ENCODE measurements around the gene PTPRN.
"Not testable (repeated sequence)": the region's sequence is repeated elsewhere in the genome, so short reads cannot be mapped to it uniquely, and the experiment has no call there.

PTPRN gene

DNA sequence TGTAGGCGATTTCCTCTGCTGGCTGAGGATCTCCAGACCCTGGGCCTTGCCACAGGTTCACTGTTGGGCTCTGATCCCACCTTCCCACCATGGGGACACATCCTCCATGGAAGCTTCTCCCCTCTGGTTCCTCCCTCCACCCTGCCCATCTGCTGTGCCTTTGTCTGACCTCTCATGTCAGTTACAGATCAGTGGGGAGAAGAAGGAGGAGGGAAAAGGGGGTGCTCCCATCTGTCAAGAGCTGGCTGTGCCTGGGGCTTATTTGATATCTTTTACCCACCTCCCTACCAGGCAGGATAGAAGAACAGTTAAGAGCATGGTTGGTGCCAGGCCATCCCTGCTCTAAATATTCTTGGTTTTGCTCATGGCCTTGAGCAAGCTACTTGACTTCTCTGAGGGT, 42.3 kb downstream of the PTPRN start:
- no peak for DNase-seq

DNA sequence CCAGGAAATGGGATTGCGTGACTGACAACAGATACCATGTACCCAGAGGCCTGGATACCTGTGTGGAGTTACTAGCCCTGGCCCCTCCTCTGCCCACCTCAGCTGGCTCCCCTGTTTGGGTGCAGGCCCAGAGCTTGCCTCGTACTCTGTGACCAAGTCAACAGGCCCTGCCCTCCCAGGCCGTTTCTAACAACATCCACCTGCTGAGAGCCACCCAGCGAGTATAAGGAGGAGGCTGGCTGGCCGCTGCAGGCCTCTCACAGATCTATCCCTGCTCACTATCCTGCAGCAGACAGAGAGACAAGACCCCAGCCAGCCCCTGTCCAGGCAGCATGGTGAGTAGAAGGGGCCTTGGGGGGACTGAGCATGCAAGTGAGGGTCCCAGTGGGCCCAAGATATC, 43.0 kb downstream of the PTPRN start:
- no peak for DNase-seq

DNA sequence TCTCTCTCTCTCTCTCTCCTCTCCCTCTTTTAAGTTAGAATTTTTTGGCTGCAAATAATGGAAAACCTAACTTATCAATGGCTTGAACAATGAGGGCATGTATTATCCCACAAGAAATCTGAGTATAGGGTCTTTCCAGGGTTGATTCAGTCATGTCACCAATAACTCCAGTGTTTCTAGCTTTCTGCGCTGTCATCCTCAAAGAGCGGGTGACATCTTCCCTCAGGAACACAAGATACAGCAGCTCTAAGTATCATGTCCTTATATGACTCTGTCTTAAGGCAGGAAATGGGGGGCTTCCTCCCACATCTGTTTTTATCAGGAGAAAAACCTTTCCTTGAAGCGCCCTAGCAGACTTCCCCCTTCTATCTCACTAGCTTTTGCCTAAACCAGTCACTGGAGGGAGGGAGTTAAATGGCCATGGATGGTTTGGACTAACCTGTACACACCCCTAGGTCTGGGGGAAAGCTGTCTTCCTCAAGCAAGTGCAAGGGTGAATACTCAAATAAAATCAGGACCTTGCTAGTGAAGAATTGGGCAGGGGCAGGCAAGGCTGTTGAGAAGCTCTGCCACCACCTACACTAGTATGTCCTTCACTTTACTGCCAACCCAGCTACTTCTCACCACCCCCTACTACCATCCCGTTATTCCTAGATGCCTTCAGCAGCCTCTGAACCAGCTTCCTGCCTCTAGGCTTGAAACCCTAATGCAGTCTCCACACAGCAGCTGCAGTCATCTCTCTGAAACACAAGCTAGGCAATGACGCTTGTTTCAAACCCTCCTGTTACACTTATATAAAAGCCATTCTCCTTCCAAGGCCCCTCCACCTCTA, 48.0 kb downstream of the PTPRN start:
- no peak for DNase-seq

DNA sequence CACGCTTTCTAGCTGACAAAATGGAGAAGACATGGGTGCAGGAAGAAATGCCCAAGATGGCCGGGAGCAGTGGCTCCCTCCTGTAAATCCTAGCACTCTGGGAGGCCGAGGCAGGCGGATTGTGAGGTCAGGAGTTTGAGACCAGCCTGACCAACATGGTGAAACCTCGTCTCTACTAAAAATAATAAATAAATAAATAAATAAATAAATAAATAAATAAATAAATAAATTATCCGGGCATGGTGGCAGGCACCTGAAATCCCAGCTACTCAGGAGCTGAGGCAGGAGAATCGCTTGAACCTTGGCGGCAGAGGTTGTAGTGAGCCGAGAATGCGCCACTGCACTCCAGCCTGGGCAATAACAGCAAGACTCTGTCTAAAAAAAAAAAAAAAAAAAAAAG, 50.3 kb downstream of the PTPRN start:
- not testable (repeated sequence) for DNase-seq

DNA sequence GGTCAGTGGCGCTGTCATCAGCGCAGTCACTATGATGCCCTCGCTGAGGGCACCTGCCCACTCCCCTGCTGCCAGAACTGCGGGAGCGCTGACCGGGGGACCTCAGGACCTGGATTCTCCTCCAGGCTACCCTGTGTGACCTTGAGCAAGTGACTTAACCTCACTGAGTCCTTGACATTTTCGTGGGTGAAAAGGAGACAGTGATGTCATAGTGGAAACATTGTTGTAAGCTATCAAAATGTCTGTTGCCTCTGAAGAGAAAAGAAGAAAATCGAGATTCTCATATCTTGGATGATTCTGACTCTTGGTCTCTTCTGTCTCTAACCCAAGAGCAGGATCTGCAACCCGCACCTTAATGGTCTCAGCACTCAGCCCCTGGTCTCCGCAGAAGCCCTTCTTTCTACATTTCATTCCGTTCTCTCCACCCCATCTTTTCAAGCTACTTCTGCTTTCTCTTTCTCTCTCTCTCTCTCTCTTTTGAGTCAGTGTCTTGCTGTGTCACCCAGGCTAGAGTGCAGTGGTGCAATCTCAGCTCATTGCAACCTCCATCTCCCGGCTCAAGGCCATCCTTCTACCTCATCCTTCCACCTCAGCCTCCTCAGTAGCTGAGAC, 54.5 kb downstream of the PTPRN start:
- DNase-seq, result peak; percentile 44 to 50

DNA sequence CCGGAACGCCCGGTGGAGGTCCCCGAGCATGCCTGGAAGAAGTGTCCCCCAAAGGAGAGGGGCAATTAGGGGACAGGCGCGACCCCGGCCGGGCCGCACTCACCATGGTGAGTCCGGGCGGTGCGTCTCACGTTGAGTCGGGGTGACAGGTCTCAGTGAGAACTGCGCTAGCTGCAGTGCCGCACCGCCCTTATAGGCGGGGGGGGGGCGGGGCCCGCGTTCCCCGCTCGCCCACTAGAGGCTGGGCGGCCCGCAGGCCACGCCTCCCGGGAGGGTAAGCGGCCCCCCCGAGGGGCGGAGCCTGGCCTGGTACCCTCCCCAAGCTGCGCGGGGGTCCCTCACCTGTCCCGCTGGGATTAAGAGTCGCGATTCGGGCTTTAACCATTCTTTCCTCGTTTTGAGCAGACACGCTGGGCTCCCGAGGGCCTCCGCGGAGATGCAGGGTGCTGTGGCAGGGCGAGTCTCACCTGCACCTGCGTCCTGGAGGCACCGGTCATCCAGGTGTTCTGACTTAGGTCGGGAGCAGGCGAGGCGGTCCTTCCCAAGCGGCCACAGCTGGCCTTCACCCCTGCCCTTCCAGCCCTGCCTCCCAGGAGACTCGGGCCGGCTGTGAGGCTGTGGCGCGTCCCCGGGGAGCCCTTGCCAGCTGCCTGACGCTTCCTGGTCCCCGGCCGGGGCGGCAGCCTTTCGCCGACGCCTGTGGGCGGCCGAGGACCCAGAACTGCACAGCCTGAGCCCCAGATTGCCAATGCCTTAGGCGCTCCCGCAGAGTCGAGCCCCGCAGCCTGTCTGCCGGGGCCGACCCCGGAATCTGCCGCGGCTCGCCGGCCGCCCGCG, 55.2 kb downstream of the PTPRN start, which contains the start of gene TUBA4A:
TSS of gene TUBA4A (minus strand) at position 166 of the 837 bp plus-strand sequence. CDS start at position 106, 60 bp downstream.
- DNase-seq, result peak; percentile 89 to 92

DNA sequence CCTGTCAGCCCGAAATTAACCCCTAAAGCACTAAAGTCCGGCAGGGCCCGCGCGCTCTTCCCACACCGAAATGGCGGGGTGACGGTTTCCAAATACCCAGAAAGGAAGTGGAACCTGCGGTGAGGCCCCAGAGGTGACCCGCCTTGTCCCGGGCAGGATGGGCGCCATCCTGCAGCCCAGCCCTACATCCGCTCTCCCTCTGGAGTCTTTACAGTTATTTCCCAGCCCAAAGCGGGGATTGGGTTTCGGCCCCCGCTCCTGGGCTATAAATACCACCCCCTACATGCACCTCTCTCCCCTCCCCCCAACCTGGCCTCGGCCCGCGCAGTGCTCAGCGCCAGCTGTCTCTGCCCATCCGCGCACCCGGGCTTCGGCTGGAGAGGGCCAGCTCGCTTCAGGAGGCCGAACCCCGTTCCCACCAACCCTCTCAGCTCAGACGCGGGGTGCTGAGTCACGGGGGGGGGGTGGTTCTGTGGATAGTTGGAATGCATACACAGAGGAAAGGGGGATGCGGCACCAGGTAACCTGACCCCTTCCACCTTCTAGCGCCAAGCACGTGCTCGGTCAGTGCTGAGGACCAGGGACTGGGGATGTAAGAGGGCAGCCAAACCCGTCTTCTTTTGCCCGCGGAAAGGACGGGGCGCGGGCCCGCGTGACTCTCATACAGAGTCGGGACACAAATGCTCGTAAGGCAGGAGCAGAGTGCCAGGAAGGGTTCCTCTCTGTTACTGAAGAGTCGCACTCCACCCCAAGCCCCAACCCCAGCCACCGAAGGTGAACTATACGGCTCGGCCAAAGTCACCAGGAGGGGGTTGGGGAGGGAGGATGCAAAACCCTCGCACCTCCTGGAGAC, 56.1 kb downstream of the PTPRN start, which contains the start of gene TUBA4B:
TSS of gene TUBA4B (plus strand) at position 344 of the 853 bp plus-strand sequence. CDS start at position 509, 165 bp downstream.
- peak; percentile 46 to 47 for DNase-seq

DNA sequence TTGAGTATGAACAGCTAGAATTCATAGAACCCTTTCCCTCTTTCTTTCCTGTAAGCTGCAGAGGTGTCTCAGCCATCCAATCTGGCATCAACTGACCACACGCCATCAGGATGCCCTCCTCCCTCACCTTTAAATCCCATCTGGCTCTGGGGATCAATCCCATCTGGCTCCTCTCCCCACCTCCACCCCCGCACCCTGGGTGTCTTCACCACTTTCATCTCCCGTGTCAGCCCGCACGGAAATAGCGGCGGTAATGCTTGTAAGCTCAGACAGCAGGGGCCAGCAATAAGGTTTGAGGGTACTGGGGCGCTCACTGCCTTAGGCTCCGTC, 56.7 kb downstream of the PTPRN start:
- DNase-seq, result peak; percentile 41 to 49

DNA sequence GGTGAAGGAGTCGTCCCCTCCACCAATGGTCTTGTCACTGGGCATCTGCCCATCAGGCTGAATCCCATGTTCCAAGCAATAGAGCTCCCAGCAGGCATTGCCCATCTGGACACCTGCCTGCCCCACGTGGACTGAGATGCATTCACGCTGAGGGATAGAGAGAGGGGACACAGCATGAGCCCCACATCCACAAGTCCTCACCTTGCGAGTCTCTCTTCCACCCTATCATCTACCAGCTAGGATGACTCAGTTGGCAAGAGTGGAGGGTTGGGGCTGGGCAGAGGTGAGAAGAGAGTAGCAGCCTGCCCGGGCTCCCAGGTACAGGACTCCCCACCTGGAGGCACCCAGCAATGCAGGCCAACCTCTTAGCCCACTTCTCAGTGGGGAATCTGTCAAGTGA, 57.1 kb downstream of the PTPRN start:
- DNase-seq, result peak; percentile 41 to 46

DNA sequence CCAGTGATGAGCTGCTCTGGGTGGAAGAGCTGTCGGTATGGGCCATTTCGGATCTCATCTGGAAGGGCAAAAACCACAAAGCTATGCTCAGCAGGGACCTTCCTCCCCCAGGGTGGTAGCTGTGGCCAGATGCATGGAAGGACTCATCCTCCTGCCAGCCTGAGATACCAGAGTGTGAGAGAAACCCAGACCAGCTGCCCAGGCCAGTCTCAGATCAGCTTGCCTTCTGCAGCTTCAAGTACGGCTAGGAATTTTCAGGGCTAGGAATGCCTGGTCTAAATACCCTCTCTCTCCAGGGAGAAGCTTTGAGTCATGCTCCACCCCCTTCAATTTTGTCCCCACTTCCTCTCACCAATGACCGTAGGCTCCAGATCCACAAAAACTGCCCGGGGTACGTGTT, 57.5 kb downstream of the PTPRN start:
- DNase-seq, result no peak

DNA sequence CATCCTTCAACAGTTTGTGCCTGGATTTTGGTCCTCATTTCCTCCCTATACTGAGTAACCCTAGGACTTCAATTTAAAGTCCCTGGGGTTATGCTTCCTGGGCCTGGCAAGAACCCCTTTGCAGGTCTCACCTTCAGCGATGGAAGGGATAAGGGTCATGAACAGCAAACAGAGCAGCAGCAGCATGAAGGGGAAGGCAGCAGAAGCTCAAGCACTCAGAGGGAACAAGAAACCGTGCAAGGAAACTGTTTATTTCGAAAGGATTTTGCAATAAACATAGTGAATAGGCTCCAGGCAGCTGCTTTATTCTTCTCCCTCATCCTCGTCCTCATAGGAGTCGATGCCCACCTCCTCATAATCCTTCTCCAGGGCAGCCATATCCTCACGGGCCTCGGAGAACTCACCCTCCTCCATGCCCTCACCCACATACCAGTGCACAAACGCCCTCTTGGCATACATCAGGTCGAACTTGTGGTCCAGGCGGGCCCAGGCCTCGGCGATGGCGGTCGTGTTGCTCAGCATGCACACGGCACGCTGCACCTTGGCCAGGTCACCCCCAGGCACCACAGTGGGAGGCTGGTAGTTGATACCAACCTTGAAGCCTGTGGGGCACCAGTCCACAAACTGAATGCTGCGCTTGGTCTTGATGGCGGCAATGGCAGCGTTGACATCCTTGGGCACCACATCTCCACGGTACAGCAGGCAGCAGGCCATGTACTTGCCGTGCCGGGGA, 59.0 kb downstream of the PTPRN start:
- no peak for DNase-seq

DNA sequence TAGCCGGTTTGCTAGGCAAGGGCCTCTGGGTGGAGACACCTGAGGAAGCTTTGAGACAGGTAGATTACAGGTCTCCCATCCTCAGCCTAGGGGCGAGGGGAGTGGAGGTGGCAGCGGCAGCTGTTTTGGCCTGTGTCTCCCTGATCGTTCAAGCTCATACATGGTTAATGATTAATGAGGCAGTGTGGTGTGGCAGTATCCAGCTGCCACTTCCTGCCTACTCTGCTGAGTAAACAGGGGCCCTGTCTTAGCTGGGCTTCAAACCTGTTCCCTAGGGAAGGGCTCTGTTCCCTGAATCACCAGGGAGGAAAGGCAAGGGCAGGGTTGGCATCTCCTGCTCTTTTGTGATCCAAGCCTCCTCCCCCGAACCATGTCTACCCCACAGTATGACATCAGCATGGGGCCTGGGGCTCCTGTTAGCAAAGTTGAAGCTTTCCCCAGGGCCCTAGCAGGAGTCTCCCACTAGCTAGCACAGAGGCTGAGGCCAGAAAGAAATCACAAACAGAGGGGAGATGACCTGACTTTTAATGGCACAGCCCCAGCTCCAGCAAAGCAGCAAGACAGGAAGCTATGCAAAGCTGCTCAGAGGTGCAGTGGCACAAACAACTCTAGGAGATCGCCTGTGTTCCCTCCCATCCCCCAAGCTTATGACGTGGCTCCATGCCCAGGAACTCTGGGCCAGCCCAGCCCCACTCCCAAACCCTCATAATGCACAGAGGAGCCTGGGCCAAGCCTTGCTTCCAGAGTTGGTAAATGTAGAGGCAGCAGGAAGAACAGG, 59.8 kb downstream of the PTPRN start:
- DNase-seq, result peak; percentile 40 to 44

DNA sequence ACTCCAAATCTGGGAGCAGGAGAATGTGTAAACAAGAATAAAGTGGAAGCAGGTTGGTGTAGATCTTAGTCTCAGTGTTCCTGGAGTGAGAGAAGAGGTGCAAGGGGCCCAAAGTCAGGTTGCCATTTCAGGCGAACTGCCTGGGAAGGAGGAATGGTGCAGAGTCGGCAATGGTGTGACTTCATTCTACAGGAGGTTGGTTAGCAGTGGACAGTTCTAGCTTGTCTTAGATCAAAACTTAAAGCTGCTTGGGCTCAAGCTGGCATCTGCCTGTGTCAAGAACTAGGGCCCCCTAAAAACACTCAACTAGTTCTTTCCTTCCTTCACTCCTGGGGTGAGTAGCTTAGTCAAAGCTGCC, 60.4 kb downstream of the PTPRN start:
- no peak for DNase-seq

DNA sequence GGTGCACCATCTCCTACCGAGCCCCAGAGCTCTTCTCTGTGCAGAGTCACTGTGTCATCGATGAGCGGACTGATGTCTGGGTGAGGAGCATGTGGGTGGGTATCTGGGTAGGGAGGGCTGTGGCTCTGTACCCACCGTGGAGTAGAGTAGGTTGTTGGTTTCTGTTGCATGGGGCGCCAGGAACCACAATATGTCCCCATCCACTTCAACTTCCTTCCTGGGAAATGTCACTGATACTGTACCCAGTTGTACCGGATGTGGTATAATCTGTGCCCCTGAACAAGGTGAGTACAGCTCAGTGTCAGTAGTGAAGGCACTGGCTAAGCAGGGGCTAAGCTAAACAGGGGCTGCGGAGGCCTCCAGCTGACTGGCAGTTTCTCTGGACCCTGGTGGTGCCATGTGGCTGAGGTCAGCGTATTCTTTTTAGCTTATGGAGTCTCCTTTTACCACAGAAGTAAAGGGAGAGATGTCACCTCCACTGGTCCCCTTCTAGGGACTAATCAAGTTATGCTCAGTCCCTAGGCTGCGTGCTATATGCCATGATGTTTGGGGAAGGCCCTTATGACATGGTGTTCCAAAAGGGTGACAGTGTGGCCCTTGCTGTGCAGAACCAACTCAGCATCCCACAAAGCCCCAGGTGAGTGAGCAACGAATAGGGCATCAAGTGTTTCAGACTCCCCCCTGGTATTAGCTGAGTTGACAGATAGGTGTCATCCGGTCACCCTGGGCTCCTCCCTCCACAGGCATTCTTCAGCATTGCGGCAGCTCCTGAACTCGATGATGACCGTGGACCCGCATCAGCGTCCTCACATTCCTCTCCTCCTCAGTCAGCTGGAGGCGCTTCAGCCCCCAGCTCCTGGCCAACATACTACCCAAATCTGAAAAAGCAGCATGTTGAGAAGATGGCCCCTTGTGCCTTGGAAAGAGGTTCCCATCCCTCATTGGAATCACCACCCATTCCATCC, 61.2 kb downstream of the PTPRN start:
- DNase-seq, result peak; percentile 67 to 75

DNA sequence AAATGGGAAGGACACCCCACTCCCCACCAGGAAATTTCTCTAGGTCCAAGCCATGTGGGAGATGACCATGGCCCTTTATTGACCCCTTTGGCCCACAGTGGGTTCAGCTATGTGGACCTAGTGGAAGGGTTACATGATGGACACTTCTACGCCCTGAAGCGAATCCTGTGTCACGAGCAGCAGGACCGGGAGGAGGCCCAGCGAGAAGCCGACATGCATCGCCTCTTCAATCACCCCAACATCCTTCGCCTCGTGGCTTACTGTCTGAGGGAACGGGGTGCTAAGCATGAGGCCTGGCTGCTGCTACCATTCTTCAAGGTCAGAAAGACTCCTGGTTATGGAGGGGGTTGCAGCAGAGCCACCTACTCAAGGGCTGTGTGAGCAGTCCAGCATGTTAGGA, 62.6 kb downstream of the PTPRN start:
- DNase-seq, result no peak

DNA sequence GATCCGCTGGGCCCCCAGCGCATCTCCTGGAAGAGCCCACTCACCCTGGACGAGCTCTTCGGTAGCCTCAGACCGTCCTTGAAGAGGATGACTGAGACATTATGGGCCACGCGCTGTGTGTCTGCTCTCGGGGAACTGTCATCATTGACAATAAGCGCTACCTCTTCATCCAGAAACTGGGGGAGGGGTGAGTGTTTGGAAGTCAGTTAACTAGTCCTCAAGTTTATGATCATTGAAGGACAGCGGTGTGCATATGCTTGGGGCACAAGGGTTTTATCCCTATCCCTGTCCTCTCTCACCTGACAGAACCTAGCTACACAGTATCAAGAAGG, 63.3 kb downstream of the PTPRN start:
- DNase-seq, result peak in 1 of 2 donors; percentile 30

DNA sequence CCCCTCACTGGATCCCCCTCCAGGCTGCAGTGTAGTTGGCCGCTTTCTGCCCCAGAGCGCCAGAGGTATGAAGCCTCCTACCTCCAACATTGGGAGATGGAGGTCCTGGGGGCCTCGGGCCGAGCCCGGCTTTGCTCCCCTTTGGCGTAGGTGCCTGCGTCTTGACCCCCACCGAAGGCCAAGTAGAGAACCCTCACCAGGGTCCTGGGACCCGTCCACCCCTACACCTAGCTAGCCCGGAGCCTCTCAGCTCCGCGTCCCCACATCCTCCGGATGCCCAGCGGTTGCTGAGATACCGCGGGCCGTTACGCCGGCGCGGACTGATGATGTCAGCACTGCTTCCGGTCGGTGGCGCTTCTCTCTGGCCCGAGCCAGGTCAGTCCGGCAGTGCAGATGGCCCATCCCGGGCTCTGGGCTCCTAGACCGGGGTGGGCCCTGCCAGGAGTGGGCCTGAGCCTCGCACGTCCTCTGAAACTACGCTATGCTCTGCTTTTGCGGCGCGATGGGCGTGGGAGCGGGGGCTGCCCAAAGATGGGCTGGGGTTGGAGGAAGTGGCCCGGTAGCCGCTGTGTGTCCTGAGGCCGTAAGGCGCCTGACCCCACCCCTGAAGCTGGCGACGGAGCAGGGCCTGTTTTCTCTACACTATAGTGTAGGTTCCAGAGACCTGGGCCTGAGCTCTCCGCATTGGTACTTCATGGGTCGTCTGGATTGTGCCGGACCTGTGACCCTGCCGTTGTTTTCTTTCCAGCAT, 63.9 kb downstream of the PTPRN start, which contains the start of the genes GLB1L and STK16:
TSS of gene GLB1L (minus strand) at position 297 of the 751 bp plus-strand sequence. CDS start 1,871 bp downstream, outside the sequence.
TSS of gene STK16 (plus strand) at position 332 of the 751 bp plus-strand sequence. CDS start 521 bp downstream, outside the sequence.
- peak; percentile 82 to 83 for DNase-seq

DNA sequence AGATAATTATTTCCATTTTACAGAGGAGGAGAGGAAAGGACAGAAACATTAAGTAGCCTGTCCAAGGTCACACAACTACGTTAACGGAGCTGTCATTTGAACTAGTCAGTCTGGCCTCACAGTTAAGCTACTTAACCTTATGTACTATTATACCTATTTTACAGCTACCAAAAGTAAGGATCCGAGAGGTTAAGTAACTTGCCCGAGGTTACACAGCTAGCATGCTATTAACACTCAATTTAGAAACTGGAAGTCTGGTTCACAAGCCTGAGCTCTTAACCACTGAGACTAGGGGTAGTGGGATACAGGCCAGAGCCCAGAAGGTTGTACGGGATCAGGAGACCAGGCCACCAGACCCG, 64.4 kb downstream of the PTPRN start:
- no peak for DNase-seq

DNA sequence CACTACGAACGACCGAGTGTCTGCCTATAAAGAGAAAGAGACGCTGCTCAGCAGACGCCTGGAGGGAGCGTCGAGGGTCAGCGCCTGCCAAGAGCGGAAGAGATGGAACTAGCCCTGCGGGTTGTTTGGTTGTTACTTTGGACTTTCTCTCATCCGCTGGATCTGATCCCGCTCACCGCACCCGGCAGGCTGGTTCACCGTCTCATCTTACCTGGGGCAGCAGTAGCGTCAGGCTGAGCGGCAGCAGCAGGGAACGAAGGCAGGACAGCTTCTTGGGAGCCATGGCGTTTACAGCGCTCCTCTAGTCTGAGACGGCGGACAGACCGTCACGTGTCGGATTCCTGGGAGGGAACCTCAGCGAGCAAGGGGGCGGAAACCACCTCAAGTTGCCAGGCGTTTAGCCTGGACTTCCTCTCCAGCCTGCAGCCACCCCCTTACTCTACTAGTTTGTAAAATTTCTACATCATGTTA, 65.9 kb downstream of the PTPRN start:
- no peak for DNase-seq
